ENCODE data around the gene ZNF628.
"Not testable (repeated sequence)": the region's sequence is repeated elsewhere in the genome, so short reads cannot be mapped to it uniquely, and the experiment has no call there.

Gene ZNF628

GRCh38 chr19:55486043-55486970 is 9.9 kb downstream of the ZNF628 start:
- DNase-seq = no peak

GRCh38 chr19:55486971-55487923 is 10.8 kb downstream of the ZNF628 start:
- DNase-seq = peak; percentile 32

- DNase-seq = no peak
Measured at GRCh38 chr19:55487924-55488687, 11.7 kb downstream of the ZNF628 start, which contains the start of gene SSC5D. Gene SSC5D (plus strand): TSS chr19:55488436. CDS start chr19:55488590, 154 bp downstream.

- no peak for DNase-seq
Measured at GRCh38 chr19:55488986-55489710, 12.7 kb downstream of the ZNF628 start.

GRCh38 chr19:55489711-55490477 is 13.5 kb downstream of the ZNF628 start:
- DNase-seq = no peak

GRCh38 chr19:55490478-55491432 is 14.3 kb downstream of the ZNF628 start:
- DNase-seq = no peak

- DNase-seq = no peak
Measured at GRCh38 chr19:55491546-55492360, 15.3 kb downstream of the ZNF628 start.

- DNase-seq = no peak
Measured at GRCh38 chr19:55492362-55492944, 16.0 kb downstream of the ZNF628 start.

GRCh38 chr19:55493052-55493644 is 16.7 kb downstream of the ZNF628 start:
- no peak for DNase-seq

- no peak for DNase-seq
Measured at GRCh38 chr19:55493645-55494171, 17.3 kb downstream of the ZNF628 start.

GRCh38 chr19:55494172-55494761 is 17.9 kb downstream of the ZNF628 start:
- no peak for DNase-seq

GRCh38 chr19:55495646-55496349 is 19.4 kb downstream of the ZNF628 start:
- no peak for DNase-seq

- not testable (repeated sequence) for DNase-seq
Measured at GRCh38 chr19:55496820-55497219, 20.4 kb downstream of the ZNF628 start.

- no peak for DNase-seq
Measured at GRCh38 chr19:55497763-55498162, 21.3 kb downstream of the ZNF628 start.

- no peak for DNase-seq
Measured at GRCh38 chr19:55498246-55498840, 21.9 kb downstream of the ZNF628 start.

- DNase-seq = no peak
Measured at GRCh38 chr19:55500368-55500952, 24.0 kb downstream of the ZNF628 start.

Measured in activated T-cell treated with anti-CD3 and anti-CD28 coated beads, Interleukin-2, amount 50 U/mL, for 1 hour (primary cell).